Ammon's horn (tissue), 1 donor: ENCODE results near the gene MSX2.

Experiments used
- DNase-seq: peaks from one replicate; pipeline ENCODE4 v3.0.0-alpha.2; 2016; ENCODE audit warnings: low spot score

MSX2 gene

DNA sequence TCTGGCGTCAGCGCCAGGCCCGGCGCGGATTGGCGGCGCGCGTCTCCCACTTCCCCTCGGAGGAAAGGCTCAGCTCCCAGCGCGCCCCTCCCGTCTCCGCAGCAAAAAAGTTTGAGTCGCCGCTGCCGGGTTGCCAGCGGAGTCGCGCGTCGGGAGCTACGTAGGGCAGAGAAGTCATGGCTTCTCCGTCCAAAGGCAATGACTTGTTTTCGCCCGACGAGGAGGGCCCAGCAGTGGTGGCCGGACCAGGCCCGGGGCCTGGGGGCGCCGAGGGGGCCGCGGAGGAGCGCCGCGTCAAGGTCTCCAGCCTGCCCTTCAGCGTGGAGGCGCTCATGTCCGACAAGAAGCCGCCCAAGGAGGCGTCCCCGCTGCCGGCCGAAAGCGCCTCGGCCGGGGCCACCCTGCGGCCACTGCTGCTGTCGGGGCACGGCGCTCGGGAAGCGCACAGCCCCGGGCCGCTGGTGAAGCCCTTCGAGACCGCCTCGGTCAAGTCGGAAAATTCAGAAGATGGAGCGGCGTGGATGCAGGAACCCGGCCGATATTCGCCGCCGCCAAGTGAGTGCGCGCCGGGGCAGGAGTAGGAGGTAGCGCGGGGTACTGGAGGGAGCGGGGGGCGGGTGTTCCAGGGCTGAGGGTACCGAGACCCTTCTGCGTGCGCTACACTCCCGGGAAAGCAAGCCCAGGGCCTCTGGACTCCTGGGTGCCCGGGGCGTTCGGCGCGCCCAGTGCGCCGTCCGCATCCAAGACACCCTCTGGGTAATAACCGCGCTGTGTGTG lies at the start of gene MSX2:
Gene MSX2, plus strand, starts transcription at position 99 of the 777 bp plus-strand sequence. Its CDS starts 78 bp downstream, at position 177.
- DNase-seq = peak; percentile 87

GRCh38 chr5:174675110-174675509 lies 49.3 kb upstream of the MSX2 start:
- DNase-seq = no peak

DNA sequence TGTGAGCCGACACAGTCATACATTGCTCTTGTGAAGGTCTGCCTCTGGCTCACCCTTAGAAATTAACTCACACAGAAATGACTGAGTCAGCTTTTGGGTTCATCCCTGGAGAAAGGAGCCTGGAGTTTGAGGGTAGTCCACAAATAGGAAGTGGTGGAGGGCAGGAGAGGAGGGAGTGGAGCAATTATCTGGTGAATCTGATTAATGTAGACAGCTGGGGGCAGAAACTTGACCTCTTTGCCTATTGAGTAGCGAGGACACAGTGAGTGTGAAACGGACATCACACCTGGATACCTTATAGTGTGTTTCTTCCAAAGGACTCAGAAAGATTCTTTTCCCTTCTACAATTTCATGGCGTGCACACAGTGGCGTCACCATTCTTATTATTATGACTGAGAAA lies 48.5 kb upstream of the MSX2 start:
- DNase-seq = no peak

DNA sequence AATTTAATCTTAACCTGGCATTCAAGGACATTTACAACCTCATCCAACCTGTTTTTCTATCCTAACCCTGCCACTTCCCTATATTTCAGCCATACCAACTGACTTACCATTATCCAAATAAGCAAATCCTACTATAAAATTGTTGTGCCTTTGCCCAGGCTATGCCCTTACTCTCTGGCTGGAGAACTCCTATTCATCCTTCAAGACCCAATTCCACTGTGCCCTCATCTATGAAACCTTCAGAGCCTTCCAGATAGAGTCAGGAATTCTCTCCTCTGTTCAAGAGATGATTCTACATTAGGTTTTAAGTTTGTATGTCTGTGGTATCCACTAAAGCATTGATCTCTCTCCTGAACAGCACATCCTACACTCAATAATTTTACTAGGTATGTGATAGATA lies 46.3 kb upstream of the MSX2 start:
- no peak for DNase-seq

- DNase-seq = no peak
Measured at GRCh38 chr5:174680901-174681565, 43.3 kb upstream of the MSX2 start.

GRCh38 chr5:174687503-174687902 lies 36.9 kb upstream of the MSX2 start:
- DNase-seq = no peak

GRCh38 chr5:174688441-174689354 lies 35.7 kb upstream of the MSX2 start:
- DNase-seq = no peak

- DNase-seq = no peak
Measured at GRCh38 chr5:174690271-174690670, 34.1 kb upstream of the MSX2 start.

GRCh38 chr5:174692381-174692780 lies 32.0 kb upstream of the MSX2 start:
- no peak for DNase-seq

GRCh38 chr5:174692982-174693422 lies 31.4 kb upstream of the MSX2 start:
- no peak for DNase-seq

DNA sequence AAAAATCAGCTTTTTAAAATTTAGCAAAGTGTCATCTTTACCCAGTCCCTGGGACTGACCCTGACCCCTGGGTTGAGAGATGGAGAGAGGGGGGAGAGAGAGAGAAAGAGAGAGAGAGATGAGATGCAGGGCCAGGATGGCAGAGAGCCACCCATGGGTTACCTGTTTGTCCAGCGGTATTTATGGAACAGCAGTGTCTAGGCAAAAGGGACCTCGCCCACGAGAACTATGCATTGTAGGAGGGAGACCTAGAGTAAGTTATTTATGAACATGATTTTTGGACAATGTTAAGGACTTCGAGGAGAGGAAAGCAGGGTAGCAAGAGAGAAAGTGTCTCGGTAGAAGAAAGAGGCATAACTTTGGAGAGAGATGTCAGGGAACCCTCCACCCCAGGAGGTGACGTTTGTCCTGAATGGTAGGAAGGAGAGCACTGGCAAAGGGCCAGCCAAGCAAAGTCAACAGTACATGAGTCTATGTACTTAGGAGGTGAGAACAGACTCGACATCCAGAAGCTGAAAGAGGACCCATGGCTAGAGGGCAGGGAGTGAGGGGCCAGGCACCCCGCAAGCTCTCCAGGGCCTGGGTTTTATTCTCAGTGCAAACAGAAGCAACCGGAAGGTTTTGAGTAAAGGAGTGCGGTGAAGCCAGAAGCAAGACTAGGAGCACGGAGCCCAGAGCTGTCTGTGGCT lies 30.5 kb upstream of the MSX2 start:
- no peak for DNase-seq

DNA sequence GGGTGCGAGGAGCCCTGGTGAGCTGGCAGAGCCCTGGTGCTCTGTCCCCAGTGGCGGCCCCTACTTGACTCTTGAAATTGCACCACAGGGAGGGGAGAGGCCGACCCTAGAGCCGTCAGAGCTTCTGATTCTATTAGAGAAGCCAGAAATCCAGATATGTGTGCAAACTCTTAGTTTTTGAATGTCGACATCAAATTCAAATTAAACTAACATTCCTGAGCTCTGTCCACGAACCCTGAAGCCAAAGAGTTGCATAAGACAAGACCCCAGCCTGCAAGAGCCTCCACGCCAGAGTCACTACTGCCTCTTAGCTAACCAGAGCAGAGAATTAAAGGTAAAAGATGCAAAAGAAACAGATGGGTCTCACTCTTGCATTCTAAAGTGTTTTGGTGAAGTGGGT lies 29.8 kb upstream of the MSX2 start:
- no peak for DNase-seq

GRCh38 chr5:174698156-174698555 lies 26.2 kb upstream of the MSX2 start:
- DNase-seq = no peak

DNA sequence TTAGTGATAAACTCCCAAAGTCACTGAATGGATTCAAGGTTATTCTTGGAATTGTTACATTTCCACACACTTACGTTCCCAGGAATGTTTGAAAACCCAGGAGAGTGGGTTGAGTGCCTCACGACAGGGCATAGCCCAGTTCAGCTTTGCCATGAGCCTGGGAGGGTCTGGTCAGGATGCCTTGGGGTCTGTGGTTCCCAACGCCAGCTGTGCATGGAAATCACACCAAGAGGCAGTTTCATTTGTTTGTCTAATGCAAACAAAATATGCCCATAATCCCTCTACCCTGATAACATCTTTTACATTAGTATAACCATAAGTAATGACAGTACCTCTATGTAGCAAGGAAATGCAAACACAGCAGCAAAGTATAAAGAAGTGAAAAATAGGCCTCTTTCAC lies 25.3 kb upstream of the MSX2 start:
- DNase-seq = no peak

DNA sequence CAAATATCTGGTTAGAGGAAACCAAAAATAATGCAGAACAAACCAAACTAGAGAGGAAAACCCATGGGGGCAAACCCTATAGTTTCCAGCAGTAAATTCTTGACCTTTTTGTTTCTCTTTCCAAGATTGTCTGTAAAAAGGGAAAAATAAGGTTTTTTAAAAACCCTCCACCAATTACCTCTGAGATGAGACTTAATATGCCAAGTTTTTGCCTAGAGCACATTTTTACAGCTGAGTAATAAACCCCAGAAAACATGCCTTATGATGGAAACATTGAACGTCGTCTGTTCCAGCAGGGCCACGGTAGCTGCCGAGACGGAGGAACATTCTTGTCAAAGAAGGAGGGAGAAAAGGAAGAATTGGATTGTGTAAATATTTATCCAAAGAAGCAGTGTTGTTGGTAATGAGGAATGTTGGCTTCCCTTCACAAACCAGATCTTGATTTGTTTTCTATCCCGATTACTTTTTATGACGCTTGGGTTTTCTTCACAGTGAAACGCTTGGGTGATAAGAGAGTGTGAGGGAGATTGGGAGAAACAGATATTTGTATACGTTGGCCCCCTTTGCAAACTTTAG lies 17.3 kb upstream of the MSX2 start:
- DNase-seq = no peak

- DNase-seq = no peak
Measured at GRCh38 chr5:174707671-174708070, 16.7 kb upstream of the MSX2 start.

DNA sequence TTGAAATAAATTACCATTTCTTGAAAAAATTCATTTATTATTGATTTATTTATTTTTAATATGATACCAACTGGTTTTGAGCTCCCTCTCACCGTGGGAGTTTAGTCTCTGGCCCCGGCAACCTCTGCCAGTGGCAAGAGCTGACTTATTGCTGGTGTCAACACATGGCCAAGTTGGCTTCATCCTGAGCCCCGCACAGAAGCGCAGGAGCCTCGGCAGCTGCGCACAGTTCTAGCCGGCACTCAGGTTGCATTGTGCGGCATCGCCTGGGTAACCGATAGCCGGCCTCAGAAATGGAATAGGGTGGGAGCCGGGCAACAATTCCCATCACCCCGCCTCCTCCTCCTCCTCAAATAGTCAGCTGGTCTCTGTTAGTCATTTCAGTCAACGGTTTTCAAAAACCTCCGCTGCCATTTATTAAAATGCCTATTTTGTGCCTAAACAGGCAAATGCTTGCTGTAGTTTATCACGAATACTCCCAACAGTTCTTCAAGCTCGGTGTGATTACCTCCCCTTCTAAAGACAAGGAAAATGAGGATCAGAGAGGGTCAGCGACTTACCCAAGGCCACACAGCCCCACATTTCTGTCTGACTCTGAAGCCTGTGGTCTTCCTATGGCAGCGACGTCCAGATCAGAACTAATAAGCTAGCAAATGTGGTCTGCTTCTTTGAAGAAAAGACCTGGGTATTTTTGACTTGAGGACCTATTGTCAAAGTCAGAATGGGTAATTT lies 15.7 kb upstream of the MSX2 start:
- peak; percentile 25 for DNase-seq

GRCh38 chr5:174714751-174715150 lies 9.6 kb upstream of the MSX2 start:
- DNase-seq = no peak

DNA sequence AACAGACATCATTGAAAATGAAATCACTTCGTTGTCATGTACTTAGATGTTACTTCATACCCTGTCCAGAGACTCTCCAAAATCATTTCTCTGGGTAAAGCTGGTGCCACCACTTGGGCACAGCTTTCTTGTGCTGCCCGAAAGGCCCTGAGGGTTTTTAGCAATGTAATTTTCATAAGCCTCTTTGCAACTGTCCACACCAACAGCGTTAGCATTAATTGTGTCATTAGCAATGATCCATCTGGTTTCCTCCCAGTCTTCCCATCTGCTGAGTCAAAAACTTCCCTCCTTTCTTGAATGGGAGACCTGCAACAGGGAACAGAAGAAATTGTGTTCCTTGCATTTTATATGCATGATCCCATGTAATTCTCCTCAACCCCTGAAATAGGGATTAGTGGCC lies 8.6 kb upstream of the MSX2 start:
- DNase-seq = no peak

DNA sequence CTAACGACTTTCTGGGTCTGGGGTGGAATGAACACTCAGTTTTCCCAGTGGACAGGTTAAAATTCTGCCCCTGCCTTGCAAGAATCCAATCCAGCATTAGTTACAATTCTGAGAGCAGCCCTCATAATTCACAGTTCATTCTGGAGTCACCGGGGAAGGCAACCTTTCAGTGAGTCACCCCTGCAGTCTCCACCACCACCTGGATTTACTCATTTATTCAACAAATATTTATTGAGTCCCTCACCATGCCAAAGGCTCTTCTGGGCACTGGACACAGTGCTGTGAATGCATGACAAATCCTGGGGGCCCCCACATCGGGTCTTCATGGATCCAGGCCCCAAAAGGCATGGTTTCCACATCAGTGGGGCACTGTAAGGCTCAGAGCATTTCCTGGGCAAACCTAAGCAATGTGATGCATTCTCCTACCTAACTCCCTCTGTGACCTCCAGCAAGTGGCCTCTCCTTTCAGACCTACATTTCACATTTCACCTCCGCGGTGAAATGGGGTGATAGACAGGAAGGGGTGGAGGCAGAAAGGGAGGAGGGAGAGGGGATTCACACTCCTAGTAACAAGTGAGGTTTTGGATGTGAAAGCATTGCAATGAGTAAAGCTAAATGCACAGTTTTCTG lies 6.4 kb upstream of the MSX2 start:
- DNase-seq = no peak
